OCI-LY7 (cell line): ENCODE data around the gene UGT1A10. TPM values are rescaled to one million over a fixed set of nuclear protein-coding genes. Genes with fewer than 3 reads are reported as not detected.

Experiments used
- BruUV-seq: library from RNA; stranded (reverse); fragments of 400-500 nt; replicated peaks from 2 replicates; lab custom pipeline; 2021; lab: Mats Ljungman, UMichigan
- CTCF ChIA-PET: fragments of 300-600 bp; sonication (Branson Sonifier 250); formaldehyde crosslinking; loops from one replicate; lab custom pipeline; 2022; ENCODE audit warnings: antibody characterized with exemption; ENCODE audit not compliant: unreplicated experiment; lab: Charles Lee
- POLR2A ChIA-PET: fragments of 300-600 bp; sonication (Branson Sonifier 250); formaldehyde crosslinking; loops from one replicate; lab custom pipeline; 2022; ENCODE audit warnings: antibody characterized with exemption; lab: Charles Lee
- DNase-seq: peaks from one replicate; pipeline ENCODE4 v3.0.0-alpha.2; 2015; ENCODE audit warnings: low spot score
- H2AFZ ChIP-seq: fragments of 200-600 bp; sonication (generic), shearing (Covaris generic); 2 replicates; pipeline ENCODE4 v1.6.1; 2014; ENCODE audit warnings: mild to moderate bottlenecking, antibody characterized with exemption, low read length, moderate library complexity
- H3K27ac ChIP-seq: fragments of 200-600 bp; sonication (generic); 2 replicates; pipeline ENCODE4 v1.5.1; 2014; ENCODE audit warnings: mixed run types, low read depth, mild to moderate bottlenecking, moderate library complexity, low read length, inconsistent platforms; ENCODE audit not compliant: poor library complexity, severe bottlenecking
- H3K36me3 ChIP-seq: fragments of 200-600 bp; sonication (generic); 2 replicates; pipeline ENCODE4 v1.6.1; 2014; ENCODE audit warnings: mild to moderate bottlenecking, antibody characterized with exemption, low read length, moderate library complexity, mixed read lengths; ENCODE audit not compliant: insufficient read depth
- H3K4me1 ChIP-seq: fragments of 200-600 bp; sonication (generic); 2 replicates; pipeline ENCODE4 v1.5.1; 2014; ENCODE audit warnings: mild to moderate bottlenecking, low read length; ENCODE audit not compliant: insufficient read depth, poor library complexity, severe bottlenecking
- H3K4me2 ChIP-seq: fragments of 200-600 bp; sonication (generic); 2 replicates; pipeline ENCODE4 v1.6.1; 2014; ENCODE audit warnings: mild to moderate bottlenecking, low read length
- H3K4me3 ChIP-seq: fragments of 200-600 bp; sonication (generic); 2 replicates; pipeline ENCODE4 v1.5.1; 2014; ENCODE audit warnings: mild to moderate bottlenecking, low read depth, low read length; ENCODE audit not compliant: poor library complexity, severe bottlenecking
- H3K79me2 ChIP-seq: fragments of 200-600 bp; sonication (generic); 2 replicates; pipeline ENCODE4 v1.6.1; 2016; ENCODE audit warnings: low read depth, mild to moderate bottlenecking, low read length, moderate library complexity, mixed read lengths; ENCODE audit not compliant: insufficient read depth
- H3K9me2 ChIP-seq: fragments of 200-600 bp; sonication (generic); 2 replicates; pipeline ENCODE4 v1.6.1; 2016; ENCODE audit warnings: mild to moderate bottlenecking, low read length, mixed read lengths; ENCODE audit not compliant: insufficient read depth
- H3K9me3 ChIP-seq: fragments of 200-600 bp; sonication (generic); 2 replicates; pipeline ENCODE4 v1.6.1; 2014; ENCODE audit warnings: mild to moderate bottlenecking, mixed run types, low read length, mixed read lengths
- H4K20me1 ChIP-seq: fragments of 200-600 bp; sonication (generic); 2 replicates; pipeline ENCODE4 v1.6.1; 2014; ENCODE audit warnings: mild to moderate bottlenecking, antibody characterized with exemption, low read length, moderate library complexity, mixed read lengths; ENCODE audit not compliant: insufficient read depth
- CTCF ChIP-seq: fragments of 200-600 bp; sonication (generic); conservative IDR thresholded peaks from 2 replicates; pipeline ENCODE4 v1.5.1; 2014; ENCODE audit warnings: mild to moderate bottlenecking, antibody characterized with exemption, low read length, moderate library complexity, mixed read lengths
- EZH2phosphoT487 ChIP-seq: fragments of 200-600 bp; sonication (generic); IDR thresholded peaks from 2 replicates; pipeline ENCODE4 v1.6.1; 2018; ENCODE audit warnings: low read depth, borderline replicate concordance, mild to moderate bottlenecking, mixed run types, antibody characterized with exemption, low read length, moderate library complexity, mixed read lengths
- intact Hi-C: fragments of 100-400 bp; cut with micrococcal nuclease; formaldehyde crosslinking; loops from one replicate; pipeline ENCODE4 v1.10.0; 2022; ENCODE audit not compliant: unreplicated experiment
- total RNA-seq, 2 experiments: library from RNA; depleted of rRNA in 1 of 2; stranded (reverse); fragments of >200 nt in 1 of 2; shearing (Covaris generic) in 1 of 2; gene quantifications; 2 replicates each; pipeline ENCODE4 v1.2.3, GENCODE V29; 2014 to 2022

UGT1A10 gene
- total RNA-seq, 2 experiments from 2014 or later = not detected

GRCh38 chr2:233689501-233689900 is 53.3 kb downstream of the UGT1A10 start:
- POLR2A ChIA-PET = no interaction called here
- Histone ChIP-seq H3K4me1 (no peaks in the 10 kb centered on the region), H3K36me3 (no peaks in the 10 kb centered on the region), H3K9me2 (no peaks in the 10 kb centered on the region), H2AFZ (no peak overlapping the region), H3K79me2 (no peaks in the 10 kb centered on the region), H4K20me1 (no peaks in the 10 kb centered on the region), H3K4me2 (no peak overlapping the region), H3K9me3 (no peaks in the 10 kb centered on the region), H3K27ac (no peak overlapping the region), H3K4me3 (no peak overlapping the region)
- no peak for DNase-seq
- intact Hi-C loops = no loop called here
- TF ChIP-seq CTCF (no peak), EZH2phosphoT487 (no peak)
- BruUV-seq = no TSS peak
- CTCF ChIA-PET = no interaction called here

- CTCF ChIA-PET = no interaction called here
- no TSS peak for BruUV-seq
- H3K27ac ChIP-seq = no peak overlapping the region
- H3K36me3 ChIP-seq = no peaks in the 10 kb centered on the region
- H4K20me1 ChIP-seq = no peaks in the 10 kb centered on the region
- no peak overlapping the region for H2AFZ ChIP-seq
- H3K4me1 ChIP-seq = no peaks in the 10 kb centered on the region
- TF ChIP-seq CTCF = no peak
- no peak for TF ChIP-seq EZH2phosphoT487
- no peaks in the 10 kb centered on the region for H3K79me2 ChIP-seq
- POLR2A ChIA-PET = interaction anchor here (0.9 kb wide), 1 partner anchor 67 kb away, joined by 3 read pairs; no protein-coding TSS in a partner anchor
- H3K9me2 ChIP-seq = no peaks in the 10 kb centered on the region
- intact Hi-C loops = no loop called here
- no peak overlapping the region for H3K4me2 ChIP-seq
- no peak for DNase-seq
- H3K9me3 ChIP-seq = no peaks in the 10 kb centered on the region
- H3K4me3 ChIP-seq = no peak overlapping the region
Observed at GRCh38 chr2:233690444-233690843, 54.2 kb downstream of the UGT1A10 start.

GRCh38 chr2:233691443-233692433 is 55.5 kb downstream of the UGT1A10 start:
- TF ChIP-seq CTCF (no peak), EZH2phosphoT487 (no peak)
- Histone ChIP-seq H2AFZ (no peak overlapping the region), H3K4me2 (no peak overlapping the region)

More at GRCh38 chr2:233691443-233692433, 55.5 kb downstream of the UGT1A10 start:
- Histone ChIP-seq H3K36me3 (no peaks in the 10 kb centered on the region), H3K4me1 (no peaks in the 10 kb centered on the region), H3K4me3 (no peak overlapping the region), H3K79me2 (no peaks in the 10 kb centered on the region), H3K9me2 (no peaks in the 10 kb centered on the region), H3K9me3 (no peaks in the 10 kb centered on the region), H4K20me1 (no peaks in the 10 kb centered on the region), H3K27ac (no peak overlapping the region)
- ChIA-PET POLR2A (no interaction called here), CTCF (no interaction called here)
- no peak for DNase-seq
- intact Hi-C loops = no loop called here
- BruUV-seq = no TSS peak
